Renal cortex interstitium (tissue), 15 donors: ENCODE measurements around the gene SYF2. TPM values are rescaled to one million over a fixed set of nuclear protein-coding genes. Genes with fewer than 3 reads are reported as not detected.
A peak's percentile ranks its signal among the peaks of the same experiment; 100 is the strongest.
"Not testable (repeated sequence)": the region's sequence is repeated elsewhere in the genome, so short reads cannot be mapped to it uniquely, and the experiment has no call there.

Source experiments
- DNase-seq, 11 donors: peaks; one replicate each; pipeline ENCODE4 v3.0.0-alpha.2; 2013; ENCODE audit warnings: low read depth in 9 of 11, low spot score in 4 of 11; ENCODE audit errors: extremely low read depth in 1 of 11
- long read RNA-seq, 16 experiments: transcript quantifications; one replicate each; lab custom pipeline, GENCODE V29; 2026
- polyA plus RNA-seq, 3 donors: library from polyadenylated mRNA; unstranded; fragments of 120-200 nt; gene quantifications; one replicate each; pipeline ENCODE4 v1.2.1, GENCODE V29; 2013; ENCODE audit not compliant: insufficient read length in 3 of 3

The SYF2 gene
- 100 to 1,000 TPM in 2 of 3 donors, 10 to 100 TPM in 1; 94.5 to 125 (median 105) TPM for polyA plus RNA-seq
- long read RNA-seq, donor 1, transcript SYF2-201 (7 exons, 1,345 nt), result major isoform, 28 of 77 reads
- long read RNA-seq, donor 1, partial matches to known transcripts, result 44 of 77 reads
- long read RNA-seq, donor 1, other reads (novel, unspliced or antisense), result 0 of 77 reads
- long read RNA-seq, donor 2, transcript SYF2-201 (7 exons, 1,345 nt), result major isoform, 25 of 61 reads
- long read RNA-seq, donor 2, partial matches to known transcripts, result 33 of 61 reads
- long read RNA-seq, donor 2, other reads (novel, unspliced or antisense), result 0 of 61 reads
- long read RNA-seq, donor 3, transcript SYF2-201 (7 exons, 1,345 nt), result major isoform, 60 of 127 reads
- long read RNA-seq, donor 3, partial matches to known transcripts, result 62 of 127 reads
- long read RNA-seq, donor 3, other reads (novel, unspliced or antisense), result 0 of 127 reads
- long read RNA-seq, donor 4, transcript SYF2-201 (7 exons, 1,345 nt), result major isoform, 36 of 52 reads
- long read RNA-seq, donor 4, partial matches to known transcripts, result 13 of 52 reads
- long read RNA-seq, donor 4, other reads (novel, unspliced or antisense), result 0 of 52 reads
- long read RNA-seq, donor 5, result 0 reads
- long read RNA-seq, donor 6, transcript SYF2-201 (7 exons, 1,345 nt), result major isoform, 27 of 97 reads
- long read RNA-seq, donor 6, partial matches to known transcripts, result 64 of 97 reads
- long read RNA-seq, donor 6, other reads (novel, unspliced or antisense), result 0 of 97 reads
- long read RNA-seq, donor 7, transcript SYF2-201 (7 exons, 1,345 nt), result major isoform, 52 of 104 reads
- long read RNA-seq, donor 7, partial matches to known transcripts, result 49 of 104 reads
- long read RNA-seq, donor 7, other reads (novel, unspliced or antisense), result 0 of 104 reads
- long read RNA-seq, donor 8, transcript SYF2-201 (7 exons, 1,345 nt), result major isoform, 57 of 202 reads
- long read RNA-seq, donor 8, transcript SYF2-203 (2 exons, 438 nt), result minor isoform, 7 of 202 reads
- long read RNA-seq, donor 8, partial matches to known transcripts, result 135 of 202 reads
- long read RNA-seq, donor 8, other reads (novel, unspliced or antisense), result 0 of 202 reads
- long read RNA-seq, donor 9, transcript SYF2-201 (7 exons, 1,345 nt), result major isoform, 49 of 88 reads
- long read RNA-seq, donor 9, partial matches to known transcripts, result 34 of 88 reads
- long read RNA-seq, donor 9, other reads (novel, unspliced or antisense), result 0 of 88 reads
- long read RNA-seq, donor 10, transcript SYF2-201 (7 exons, 1,345 nt), result major isoform, 44 of 98 reads
- long read RNA-seq, donor 10, partial matches to known transcripts, result 53 of 98 reads
- long read RNA-seq, donor 10, other reads (novel, unspliced or antisense), result 0 of 98 reads
- long read RNA-seq, donor 11, transcript SYF2-201 (7 exons, 1,345 nt), result major isoform, 36 of 66 reads
- long read RNA-seq, donor 11, partial matches to known transcripts, result 28 of 66 reads
- long read RNA-seq, donor 11, other reads (novel, unspliced or antisense), result 0 of 66 reads
- long read RNA-seq, donor 12, transcript SYF2-201 (7 exons, 1,345 nt), result major isoform, 17 of 40 reads
- long read RNA-seq, donor 12, partial matches to known transcripts, result 21 of 40 reads
- long read RNA-seq, donor 12, other reads (novel, unspliced or antisense), result 0 of 40 reads
- long read RNA-seq, donor 13, transcript SYF2-201 (7 exons, 1,345 nt), result major isoform, 74 of 205 reads
- long read RNA-seq, donor 13, transcript SYF2-203 (2 exons, 438 nt), result minor isoform, 7 of 205 reads
- long read RNA-seq, donor 13, partial matches to known transcripts, result 121 of 205 reads
- long read RNA-seq, donor 13, other reads (novel, unspliced or antisense), result 0 of 205 reads
- long read RNA-seq, donor 14, transcript SYF2-201 (7 exons, 1,345 nt), result major isoform, 51 of 96 reads
- long read RNA-seq, donor 14, partial matches to known transcripts, result 40 of 96 reads
- long read RNA-seq, donor 14, other reads (novel, unspliced or antisense), result 0 of 96 reads
- long read RNA-seq, donor 15, transcript SYF2-201 (7 exons, 1,345 nt), result major isoform, 28 of 34 reads
- long read RNA-seq, donor 15, partial matches to known transcripts, result 5 of 34 reads
- long read RNA-seq, donor 15, other reads (novel, unspliced or antisense), result 0 of 34 reads
- long read RNA-seq, donor 16, transcript SYF2-201 (7 exons, 1,345 nt), result major isoform, 118 of 203 reads
- long read RNA-seq, donor 16, partial matches to known transcripts, result 78 of 203 reads
- long read RNA-seq, donor 16, other reads (novel, unspliced or antisense), result 0 of 203 reads

DNA sequence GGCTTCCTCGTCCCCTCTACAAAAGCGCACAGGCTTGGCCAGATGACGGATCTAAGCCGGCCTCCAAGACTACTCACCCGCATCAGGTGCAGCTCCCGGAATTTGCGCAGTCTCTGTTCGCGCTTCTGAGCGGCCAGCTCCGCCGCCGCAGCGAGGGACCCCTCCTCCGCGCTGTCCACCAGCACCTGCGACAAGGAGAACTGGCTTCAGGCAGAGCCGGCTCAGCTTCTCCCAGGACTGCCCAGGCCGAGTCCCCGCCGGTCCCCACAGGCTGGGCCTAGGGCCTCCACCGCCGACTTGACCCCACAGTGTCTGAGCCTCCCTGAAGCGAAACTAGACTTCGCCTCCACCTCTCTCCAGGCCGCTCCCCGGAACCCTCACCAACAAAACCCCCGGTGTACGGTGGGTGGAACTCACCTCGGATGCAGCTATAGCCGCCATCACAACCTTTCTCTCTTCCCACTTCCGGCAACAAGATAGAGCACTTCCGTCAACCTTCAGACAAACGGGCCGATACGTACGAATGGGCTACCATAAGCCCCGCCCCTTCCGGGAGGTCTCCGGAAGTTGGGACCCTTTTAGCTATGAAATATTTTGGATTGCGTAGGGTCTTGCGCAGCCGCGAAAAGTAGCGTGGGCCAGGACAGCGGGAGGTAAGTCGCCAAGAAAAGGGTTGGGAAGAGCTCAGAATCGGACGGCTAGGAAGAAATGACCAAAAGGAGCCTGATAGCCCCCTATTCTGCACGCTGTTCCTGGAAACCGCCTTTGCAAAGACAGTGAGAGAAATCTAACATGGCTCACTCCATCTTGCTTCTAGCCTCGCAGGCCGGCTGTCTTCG, at the start of gene SYF2:
Gene SYF2, minus strand, starts transcription at position 476 of the 839 bp plus-strand sequence. Its CDS starts 35 bp downstream, at position 441.
- DNase-seq, result peak; percentile 87 to 96 (median 93)

DNA sequence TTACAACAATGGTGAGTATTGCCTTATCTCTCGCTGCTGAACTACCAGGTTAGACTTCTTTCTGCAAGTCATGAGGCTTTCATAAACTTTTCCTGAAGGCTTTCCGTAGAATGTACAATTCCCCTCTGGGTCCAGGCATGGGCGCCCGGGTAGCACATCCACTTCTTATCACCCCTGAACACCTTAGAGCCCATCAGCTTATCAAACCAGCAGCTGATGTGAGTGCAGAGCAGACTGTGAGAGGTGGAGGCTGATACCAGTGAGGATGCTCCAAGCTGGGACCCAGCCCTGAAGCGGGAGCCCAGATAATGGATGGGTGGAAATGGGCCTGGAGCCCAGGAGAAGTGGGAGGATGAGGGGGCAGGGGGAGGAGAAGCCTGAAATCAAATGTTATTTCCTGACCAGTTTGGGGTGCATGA, 47.4 kb upstream of the SYF2 start:
- DNase-seq, result not testable (repeated sequence)

DNA sequence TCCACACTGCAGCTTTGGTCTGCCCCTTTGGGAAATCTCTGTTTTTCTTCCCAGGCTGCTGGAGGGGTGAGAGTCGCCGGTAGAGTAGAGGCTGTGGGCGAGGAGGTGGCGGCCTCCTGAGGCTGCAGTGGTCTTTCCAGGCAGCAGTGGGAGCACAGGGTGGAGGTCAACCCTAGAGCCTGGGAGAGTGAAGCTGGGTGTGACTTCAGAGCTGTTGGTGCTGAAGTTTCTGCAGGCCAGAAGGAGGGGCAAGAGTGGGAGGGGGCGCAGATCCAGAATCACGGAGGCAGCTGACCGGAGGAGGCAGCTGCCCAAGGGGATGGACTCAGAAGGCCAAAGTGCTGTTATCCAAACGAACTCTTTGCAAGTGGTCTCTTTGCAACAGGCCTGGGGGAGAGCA, 46.5 kb upstream of the SYF2 start:
- DNase-seq, result not testable (repeated sequence)

DNA sequence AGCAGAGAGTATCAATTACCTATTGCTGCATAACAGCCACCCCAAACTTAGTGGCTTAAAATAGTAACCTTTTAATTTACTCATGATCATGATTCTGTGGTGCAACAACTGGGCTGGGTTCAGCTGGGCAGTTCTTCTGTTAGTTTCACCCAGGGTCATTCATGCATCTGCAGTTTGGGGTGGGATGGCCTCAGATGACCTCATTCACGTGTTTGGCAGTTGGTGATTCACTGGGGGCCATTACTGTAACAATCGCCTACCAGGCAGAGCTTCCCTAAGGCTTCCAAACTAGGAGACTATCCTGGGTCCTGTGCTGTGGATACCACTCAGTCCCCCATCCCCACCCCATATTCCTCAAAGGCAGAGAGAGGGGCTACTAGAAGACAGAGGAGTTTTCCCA, 46.1 kb upstream of the SYF2 start:
- not testable (repeated sequence) for DNase-seq

DNA sequence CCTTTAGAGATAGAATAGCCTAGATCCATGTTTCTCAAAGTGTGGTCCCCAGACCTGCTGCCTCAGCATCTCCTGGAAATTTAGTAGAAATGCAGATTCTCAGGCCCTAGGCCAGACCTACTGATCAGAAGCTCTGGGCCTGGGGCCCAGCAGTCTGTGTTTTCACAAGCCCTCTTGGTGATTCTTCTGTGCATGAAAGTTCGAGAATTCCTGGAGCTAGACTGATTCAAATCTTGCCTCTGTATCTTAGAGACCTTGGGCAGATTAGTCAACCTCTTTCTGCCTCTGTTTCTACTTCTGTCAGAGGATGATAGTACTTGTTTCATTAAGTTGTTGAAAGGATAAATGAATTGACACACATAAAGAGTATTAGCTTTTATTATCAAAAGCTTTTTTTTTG, 45.0 kb upstream of the SYF2 start:
- DNase-seq, result not testable (repeated sequence)

DNA sequence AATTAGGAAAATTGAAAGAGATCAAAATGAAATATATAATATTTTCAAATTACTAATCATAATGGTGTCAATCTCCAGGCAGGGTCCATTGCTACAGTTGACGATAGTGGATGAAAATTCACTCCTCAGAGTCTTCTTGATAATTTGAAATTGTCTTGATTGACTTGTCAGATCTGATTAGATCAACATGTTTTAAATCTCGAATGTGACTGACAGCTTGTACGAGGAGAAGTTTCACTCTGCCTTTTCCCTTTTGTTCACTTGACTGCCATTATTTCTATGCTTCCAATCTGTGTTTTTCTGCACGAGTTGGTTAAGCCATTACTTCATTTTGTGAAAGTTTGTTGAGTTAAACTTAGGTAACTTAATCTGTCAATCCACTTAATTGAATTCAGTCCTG, 43.3 kb upstream of the SYF2 start:
- not testable (repeated sequence) for DNase-seq

DNA sequence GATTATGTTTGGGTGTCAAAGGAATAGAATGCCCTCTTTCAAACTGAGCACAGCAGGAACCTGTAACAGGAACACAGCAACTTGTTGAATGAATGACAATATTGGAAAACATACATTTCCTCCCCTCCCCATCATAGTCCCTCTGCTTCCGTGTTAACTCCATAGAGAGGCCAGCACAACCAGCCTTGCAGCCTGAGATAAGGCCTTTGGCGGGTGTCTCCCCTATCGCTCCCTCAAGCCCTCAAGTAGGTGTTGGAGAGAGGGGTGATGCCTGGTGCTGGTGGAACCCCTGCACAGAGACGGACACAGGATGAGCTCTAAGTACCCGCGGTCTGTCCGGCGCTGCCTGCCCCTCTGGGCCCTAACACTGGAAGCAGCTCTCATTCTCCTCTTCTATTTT, 39.9 kb upstream of the SYF2 start, which contains the start of gene RHD:
Gene RHD, plus strand, starts transcription at position 272 of the 400 bp plus-strand sequence. Its CDS starts 39 bp downstream, at position 311.
- not testable (repeated sequence) for DNase-seq

DNA sequence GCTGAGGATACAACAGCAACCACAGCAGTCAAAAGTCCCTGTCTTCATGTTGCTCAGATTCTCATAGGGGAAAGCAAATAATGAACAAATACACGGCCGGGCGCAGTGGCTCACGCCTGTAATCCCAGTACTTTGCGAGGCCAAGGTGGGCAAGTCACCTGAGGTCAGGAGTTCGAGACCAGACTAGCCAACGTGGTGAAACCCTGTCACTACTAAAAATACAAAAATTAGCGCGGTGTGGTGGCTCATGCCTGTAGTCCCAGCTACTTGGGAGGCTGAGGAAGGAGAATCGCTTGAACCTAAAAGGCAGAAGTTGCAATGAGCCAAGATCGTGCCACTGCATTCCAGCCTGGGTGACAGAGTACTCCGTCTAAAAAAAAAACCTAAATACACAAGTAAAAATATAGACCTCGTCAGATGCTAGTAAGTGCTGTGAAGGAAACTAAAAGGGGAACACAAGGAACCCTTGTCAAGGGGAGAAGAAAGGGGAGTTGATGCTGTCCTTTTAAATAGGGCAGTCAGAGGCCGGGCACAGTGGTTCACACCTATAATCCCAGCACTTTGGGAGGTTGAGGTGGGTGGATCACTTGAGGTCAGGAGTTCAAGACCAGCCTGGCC, 36.0 kb upstream of the SYF2 start:
- DNase-seq, result not testable (repeated sequence)

DNA sequence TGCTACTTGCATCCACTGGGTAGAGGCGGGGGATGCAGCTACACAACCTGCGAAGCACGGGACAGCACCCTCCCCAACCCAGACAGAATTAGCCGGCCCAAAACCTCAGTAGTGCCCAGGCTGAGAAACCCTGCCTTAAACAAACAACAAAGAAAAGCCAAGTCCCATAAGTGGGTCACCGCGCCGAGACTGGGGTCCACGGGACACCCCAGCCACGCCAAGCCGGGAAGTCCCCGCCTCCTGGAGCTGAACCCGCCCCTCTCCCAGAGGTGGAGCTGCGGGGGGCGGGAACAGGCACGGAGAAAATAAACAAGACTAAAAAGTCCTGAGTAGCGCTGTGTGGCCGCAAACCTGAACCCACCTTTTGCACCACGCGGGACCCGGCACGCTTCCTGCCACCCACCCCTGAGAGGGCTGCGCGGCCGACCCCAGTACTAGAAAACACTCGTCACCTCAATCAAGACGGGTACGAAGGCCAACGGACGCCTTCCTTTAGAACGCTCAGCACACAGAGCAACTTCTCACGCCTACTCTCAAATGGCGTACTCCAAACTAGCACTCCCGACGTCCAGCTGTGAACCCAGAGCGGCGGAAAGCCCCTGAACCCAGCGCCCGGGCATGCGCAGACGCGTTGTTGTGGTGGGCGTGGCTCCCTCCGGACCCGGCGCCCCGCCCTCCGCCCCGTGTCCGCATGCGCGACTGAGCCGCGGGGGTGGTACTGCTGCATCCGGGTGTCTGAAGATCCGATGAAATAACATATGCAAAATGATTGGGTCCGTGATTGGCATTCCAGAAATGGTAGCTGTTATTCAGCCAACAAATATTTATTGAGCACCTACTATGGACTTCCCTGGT, 35.2 kb upstream of the SYF2 start:
- peak in 6 of 11 donors; percentile 55 to 73 (median 64) for DNase-seq

DNA sequence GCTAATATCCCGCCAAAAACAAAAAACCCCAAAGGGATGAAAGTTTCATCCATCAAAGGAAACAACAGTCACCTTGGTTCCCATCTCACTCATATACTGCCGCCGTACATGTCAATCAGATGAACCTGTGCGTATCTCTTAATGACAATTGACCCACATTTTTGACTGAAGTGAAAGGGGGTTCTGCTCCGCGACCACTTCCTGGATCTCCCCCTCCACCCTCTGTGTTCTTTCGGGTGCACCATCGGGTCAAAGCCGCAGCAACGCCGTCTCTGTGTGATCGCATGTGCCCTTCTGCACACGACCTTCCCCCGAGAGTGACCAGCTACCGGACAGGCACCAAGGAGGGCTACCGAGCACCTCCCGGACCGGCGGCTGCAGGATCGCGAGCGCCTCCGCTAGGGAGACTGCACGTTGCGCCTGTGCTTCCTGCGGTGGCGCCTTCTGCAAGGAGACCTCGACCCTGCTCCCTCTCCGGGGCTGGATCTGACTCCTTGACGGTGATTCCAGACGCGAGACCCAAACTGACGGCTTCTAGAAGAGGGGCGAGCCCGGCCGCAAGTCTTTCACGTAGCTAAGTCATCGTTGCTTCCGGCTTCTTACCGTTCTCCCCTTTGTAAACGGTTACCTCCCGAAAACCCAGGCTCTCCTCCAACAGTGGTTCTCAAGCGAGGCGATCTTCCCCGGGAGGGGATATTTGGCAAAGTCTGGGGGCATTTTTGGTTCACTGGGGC, 34.4 kb upstream of the SYF2 start:
- DNase-seq, result not testable (repeated sequence)

DNA sequence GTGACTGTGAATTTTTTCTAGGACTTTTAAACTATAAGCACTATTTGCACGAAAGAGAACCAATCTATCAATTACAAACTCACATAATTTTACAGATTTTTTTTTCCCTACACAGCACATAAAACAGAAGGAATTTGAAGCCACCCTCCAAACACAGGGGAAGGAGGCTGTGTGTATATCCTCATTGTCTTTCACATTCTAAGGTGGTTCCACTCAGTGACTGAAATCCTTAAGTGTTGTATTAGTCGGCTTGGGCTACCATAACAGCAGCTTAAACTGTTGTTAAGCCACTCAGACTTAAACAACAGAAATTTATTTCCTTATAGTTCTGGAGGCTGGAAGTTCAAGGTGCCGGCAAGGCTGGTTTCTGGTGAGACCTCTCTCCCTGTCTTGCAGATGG, 28.0 kb upstream of the SYF2 start:
- DNase-seq, result not testable (repeated sequence)

DNA sequence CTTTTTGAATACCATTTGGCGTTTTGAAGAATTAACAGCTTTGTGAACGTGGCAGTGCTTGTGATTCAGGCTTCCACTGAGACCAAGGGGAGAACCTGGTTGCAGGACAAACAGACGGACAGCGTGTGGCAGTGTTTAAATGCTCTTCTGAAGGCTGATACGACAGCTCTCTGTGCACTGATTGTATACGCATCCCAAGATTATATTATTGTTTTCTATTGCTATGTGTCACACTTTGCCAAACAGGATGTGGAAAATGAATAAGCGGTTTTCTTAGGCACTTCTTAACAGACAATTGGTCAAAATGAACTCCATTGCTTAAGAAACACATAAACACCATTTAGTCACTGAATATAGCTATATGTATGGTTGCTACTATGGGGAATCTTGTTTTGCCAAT, 27.5 kb upstream of the SYF2 start:
- not testable (repeated sequence) for DNase-seq

DNA sequence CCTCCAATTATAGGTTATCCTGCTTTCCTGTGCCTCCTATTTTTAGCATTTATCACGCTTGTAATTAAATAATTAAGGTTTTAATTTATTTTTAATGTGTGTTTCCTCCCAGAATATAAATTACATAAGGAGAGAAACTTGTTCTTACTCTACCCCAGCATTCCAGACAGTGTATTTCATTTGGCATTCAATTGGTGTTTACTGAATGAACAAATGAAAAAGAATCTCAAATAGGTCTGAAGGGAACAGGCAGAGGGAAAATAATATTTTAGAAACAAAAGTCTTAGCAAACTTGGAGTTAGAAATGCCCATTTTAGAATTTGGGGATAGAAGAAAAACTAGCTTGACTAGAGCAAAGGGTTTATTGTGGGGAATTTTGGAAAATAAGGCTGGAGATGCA, 24.9 kb upstream of the SYF2 start:
- no peak for DNase-seq

DNA sequence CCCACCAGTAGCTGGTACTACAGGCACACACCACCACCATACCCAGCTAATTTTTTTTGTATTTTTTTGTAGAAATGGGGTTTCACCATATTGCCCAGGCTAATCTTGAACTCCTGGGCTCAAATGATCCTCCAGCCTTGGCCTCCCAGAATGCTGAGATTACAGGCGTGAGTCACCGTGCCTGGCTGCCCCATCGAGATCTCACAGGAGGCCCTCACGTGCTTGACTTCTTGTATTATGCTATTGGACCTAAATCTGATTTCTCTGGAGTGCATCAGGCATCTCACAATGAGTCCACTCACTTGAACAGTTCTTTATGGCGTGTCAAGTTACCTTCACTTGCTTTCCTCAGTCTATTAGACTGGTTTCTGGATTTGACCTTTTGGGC, 24.3 kb upstream of the SYF2 start:
- DNase-seq, result no peak
